ENCODE results near the gene CAPRIN1. TPM values are rescaled to one million over a fixed set of nuclear protein-coding genes. Genes with fewer than 3 reads are reported as not detected.

Gene CAPRIN1
- total and polyA plus RNA-seq, 5 donors = 54.5 to 123 (median 112) TPM

DNA sequence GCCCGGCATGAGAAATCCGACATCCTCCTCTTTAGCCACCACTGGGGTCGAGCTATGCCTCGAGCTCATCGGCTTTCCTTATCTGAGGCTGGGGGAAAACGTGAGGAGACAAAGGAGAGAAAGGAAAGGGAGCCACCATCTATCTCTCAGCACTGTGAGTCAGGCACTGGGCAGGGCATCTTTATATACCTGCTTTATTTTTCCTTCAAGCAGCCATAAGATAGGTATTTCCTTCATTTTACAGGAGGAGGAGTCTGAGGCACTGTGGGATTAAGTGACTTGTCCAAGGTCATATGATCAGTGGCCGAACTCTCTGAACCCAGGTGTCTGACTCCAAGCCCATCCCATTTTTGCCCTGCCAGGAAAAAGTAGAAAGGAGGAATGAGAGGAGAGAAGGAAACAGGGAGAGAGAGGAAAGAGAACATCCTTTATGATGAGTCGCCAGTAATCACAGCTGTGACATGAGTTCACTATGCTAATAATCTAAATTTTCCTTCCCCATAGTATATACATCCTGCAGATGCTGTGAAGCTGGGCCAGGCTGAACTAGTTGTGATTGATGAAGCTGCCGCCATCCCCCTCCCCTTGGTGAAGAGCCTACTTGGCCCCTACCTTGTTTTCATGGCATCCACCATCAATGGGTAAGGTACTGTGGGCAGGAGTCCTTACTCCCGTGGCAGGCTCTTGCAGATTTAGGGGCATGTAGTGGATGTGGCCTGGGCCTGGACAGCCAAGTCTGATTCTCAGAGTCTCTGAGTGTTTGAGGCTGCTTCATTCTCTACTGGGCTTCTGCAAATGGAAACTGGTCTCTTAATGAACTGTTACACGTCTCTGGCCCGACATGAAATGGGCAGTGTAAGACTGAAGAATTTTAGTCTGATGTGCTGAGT is 75.7 kb downstream of the CAPRIN1 start:
- no peak overlapping the region for H3K27ac ChIP-seq (ENCODE audit: low read length)
- no peak for DNase-seq
- H3K9me3 ChIP-seq (ENCODE audit: control insufficient read depth, low read length) = no peaks in the 10 kb centered on the region
- no peak overlapping the region for H3K4me3 ChIP-seq (ENCODE audit: low read length)
- no peaks in the 10 kb centered on the region for H3K27me3 ChIP-seq (ENCODE audit: control insufficient read depth, insufficient read depth)
- no peaks in the 10 kb centered on the region for H3K4me1 ChIP-seq (ENCODE audit: control insufficient read depth, insufficient read depth, low read length)
- WGBS = 90% methylated on average over 12 of the region's 12 CpGs
- intact Hi-C loops (cut with DNase I) = no loop called here
- ATAC-seq = no peak

DNA sequence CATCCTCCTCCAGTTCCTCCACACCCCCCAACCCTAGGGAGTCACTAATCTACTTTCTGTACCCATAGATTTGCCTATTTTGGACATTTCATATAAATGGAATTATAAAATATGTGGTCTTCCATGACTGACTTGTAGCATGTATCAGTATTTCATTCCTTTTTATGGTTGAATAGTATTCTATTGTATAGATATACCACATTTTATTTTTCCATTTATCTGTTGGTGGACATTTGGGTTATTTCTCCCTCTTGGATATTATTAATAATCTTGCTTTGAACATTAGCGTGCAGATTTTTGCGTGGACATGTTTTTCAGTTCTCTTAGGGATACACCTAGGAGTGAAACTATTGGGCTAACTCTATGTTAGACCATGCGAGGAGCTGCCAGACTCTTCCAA is 77.3 kb downstream of the CAPRIN1 start:
- H3K9me3 ChIP-seq (ENCODE audit: control insufficient read depth, low read length) = no peaks in the 10 kb centered on the region
- DNase-seq (no peak), ATAC-seq (no peak)
- WGBS = 97% methylated on average over 3 of the region's 3 CpGs
- intact Hi-C loops (cut with DNase I) = no loop called here
- H3K27me3 ChIP-seq (ENCODE audit: control insufficient read depth, insufficient read depth) = no peaks in the 10 kb centered on the region
- H3K4me1 ChIP-seq (ENCODE audit: control insufficient read depth, insufficient read depth, low read length) = no peaks in the 10 kb centered on the region
- H3K4me3 ChIP-seq (ENCODE audit: low read length) = no peak overlapping the region
- no peak overlapping the region for H3K27ac ChIP-seq (ENCODE audit: low read length)

DNA sequence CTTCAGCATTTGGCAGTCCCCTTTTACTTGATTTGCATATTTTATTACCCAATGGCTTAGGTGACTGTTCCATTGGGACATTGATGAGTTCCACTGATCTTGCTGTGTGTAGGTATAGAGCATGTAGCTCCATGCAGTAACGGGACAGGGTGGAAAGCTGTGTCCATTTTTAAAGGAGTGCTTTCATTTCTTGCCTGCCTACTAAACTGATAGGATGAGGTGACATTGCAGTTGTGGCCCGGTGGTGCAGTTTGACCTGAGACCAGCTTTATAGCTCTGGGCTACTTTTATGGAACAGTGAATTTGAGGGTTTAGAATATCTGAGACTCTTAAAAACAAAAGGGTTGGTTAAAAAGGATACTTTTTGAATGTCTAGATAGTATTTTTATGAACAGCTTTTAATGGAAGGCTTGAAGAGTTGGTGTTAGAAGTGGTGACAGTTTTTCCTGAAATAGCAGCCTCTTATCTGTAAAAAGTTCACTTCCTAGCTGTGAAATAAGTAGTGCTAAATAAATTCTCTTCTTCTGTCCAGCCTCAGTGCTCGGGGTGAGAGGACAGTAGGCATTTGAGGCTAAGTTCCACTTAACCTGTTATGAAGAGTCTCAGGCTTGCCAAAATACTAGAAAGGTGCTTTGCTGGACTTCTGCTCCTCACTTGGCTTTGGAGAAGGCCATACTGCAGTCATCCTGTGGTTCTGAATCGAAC is 80.9 kb downstream of the CAPRIN1 start:
- DNase-seq (no peak), ATAC-seq (peak; percentile 57 to 69)
- 75% methylated on average over 4 of the region's 4 CpGs for WGBS
- Histone ChIP-seq H3K4me1 (ENCODE audit: control insufficient read depth, insufficient read depth, low read length) (no peaks in the 10 kb centered on the region), H3K27ac (ENCODE audit: low read length) (peak overlapping the region; percentile 20), H3K9me3 (ENCODE audit: control insufficient read depth, low read length) (no peaks in the 10 kb centered on the region), H3K27me3 (ENCODE audit: control insufficient read depth, insufficient read depth) (no peaks in the 10 kb centered on the region), H3K4me3 (ENCODE audit: low read length) (no peak overlapping the region)
- intact Hi-C loops (cut with DNase I) = no loop called here

DNA sequence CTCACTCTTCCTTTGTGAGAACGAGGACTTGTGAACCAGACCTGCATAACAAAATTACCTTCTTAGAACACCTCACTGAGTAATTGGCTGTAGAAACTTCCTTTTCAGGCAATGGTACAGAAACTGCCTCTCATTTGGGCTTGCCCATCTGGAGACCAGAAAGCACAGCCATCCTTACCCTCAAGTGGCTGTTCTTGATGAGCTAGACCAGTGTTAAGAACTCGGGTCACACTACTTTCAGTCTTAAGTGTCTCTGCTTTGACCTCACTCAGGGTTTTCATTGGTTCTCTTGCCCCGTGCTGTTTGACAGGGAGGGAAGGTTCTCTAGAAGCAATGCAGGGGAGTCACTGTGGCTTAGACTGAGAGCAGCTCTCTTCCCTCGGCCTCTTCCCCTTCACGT is 83.2 kb downstream of the CAPRIN1 start:
- Histone ChIP-seq H3K27me3 (ENCODE audit: control insufficient read depth, insufficient read depth) (no peaks in the 10 kb centered on the region), H3K9me3 (ENCODE audit: control insufficient read depth, low read length) (no peaks in the 10 kb centered on the region), H3K4me3 (ENCODE audit: low read length) (no peak overlapping the region), H3K27ac (ENCODE audit: low read length) (no peak overlapping the region), H3K4me1 (ENCODE audit: control insufficient read depth, insufficient read depth, low read length) (no peaks in the 10 kb centered on the region)
- WGBS = 91% methylated on average over 5 of the region's 5 CpGs
- intact Hi-C loops (cut with DNase I) = no loop called here
- DNase-seq (no peak), ATAC-seq (no peak)

DNA sequence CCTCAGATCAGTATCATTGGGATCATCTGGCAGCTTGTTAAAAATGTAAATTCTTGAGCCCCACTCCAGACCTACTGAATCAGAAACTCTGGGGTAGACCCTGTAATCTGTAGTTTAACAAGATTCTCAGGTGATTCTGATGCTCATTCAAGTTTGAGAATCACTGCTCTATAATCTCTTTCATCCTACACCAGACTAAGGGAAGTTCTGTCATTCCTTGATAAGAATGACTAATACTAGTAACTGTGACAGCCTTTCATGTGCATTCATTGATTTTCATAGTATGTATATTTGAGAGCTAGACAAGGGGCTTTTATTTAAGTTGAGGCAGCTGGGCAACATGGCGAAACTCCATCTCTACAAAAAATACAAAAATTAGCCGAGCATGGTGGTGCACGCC is 83.9 kb downstream of the CAPRIN1 start:
- no peak for ATAC-seq
- Histone ChIP-seq H3K9me3 (ENCODE audit: control insufficient read depth, low read length) (no peaks in the 10 kb centered on the region), H3K4me1 (ENCODE audit: control insufficient read depth, insufficient read depth, low read length) (no peaks in the 10 kb centered on the region), H3K27ac (ENCODE audit: low read length) (no peak overlapping the region), H3K27me3 (ENCODE audit: control insufficient read depth, insufficient read depth) (no peaks in the 10 kb centered on the region), H3K4me3 (ENCODE audit: low read length) (no peak overlapping the region)
- 97% methylated on average over 3 of the region's 3 CpGs for WGBS
- intact Hi-C loops (cut with DNase I) = no loop called here
- DNase-seq = no peak

DNA sequence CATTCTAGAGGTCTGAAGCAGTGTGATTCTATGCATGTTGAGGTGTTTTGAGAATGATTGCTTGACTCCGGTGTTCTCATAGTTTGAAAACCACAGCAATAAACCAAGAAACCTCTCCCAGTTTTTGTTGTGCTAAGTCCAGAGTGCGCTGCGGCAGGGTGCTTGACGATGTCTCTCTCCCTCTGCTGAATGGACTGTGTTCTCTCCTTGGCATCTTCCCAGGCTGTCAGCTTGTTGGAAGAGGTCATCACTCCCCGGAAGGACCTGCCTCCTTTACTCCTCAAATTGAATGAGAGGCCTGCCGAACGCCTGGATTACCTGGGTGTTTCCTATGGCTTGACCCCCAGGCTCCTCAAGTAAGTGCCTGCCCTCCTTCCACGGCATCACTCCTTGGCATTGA is 84.9 kb downstream of the CAPRIN1 start:
- Histone ChIP-seq H3K9me3 (ENCODE audit: control insufficient read depth, low read length) (no peaks in the 10 kb centered on the region), H3K27ac (ENCODE audit: low read length) (no peak overlapping the region), H3K4me3 (ENCODE audit: low read length) (no peak overlapping the region), H3K27me3 (ENCODE audit: control insufficient read depth, insufficient read depth) (no peaks in the 10 kb centered on the region), H3K4me1 (ENCODE audit: control insufficient read depth, insufficient read depth, low read length) (no peaks in the 10 kb centered on the region)
- ATAC-seq = no peak
- 91% methylated on average over 8 of the region's 8 CpGs for WGBS
- intact Hi-C loops (cut with DNase I) = no loop called here
- DNase-seq = no peak

DNA sequence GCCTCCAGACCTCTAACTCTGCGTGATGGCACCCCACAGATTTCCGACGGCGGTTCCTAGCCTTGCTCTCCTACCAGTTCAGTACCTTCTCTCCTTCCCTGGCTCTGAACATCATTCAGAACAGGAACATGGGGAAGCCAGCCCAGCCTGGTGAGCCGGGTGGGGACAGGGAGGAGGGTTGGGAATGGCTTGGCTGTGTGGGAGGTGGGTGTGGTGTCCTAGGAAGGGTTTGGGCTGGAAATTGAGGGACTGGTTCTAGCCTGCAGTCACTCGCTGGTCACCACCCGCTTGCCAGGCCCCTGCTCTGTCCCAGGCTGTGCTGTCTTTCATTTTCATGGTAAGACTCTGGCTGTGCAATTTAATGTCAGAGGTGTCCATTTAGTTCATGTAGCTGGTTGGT is 87.8 kb downstream of the CAPRIN1 start:
- H3K27ac ChIP-seq (ENCODE audit: low read length) = no peak overlapping the region
- ATAC-seq (peak in 1 of 2 donors; percentile 17), DNase-seq (peak in 1 of 3 donors; percentile 19)
- 89% methylated on average over 7 of the region's 7 CpGs for WGBS
- H3K27me3 ChIP-seq (ENCODE audit: control insufficient read depth, insufficient read depth) = no peaks in the 10 kb centered on the region
- H3K9me3 ChIP-seq (ENCODE audit: control insufficient read depth, low read length) = no peaks in the 10 kb centered on the region
- H3K4me3 ChIP-seq (ENCODE audit: low read length) = no peak overlapping the region
- no peaks in the 10 kb centered on the region for H3K4me1 ChIP-seq (ENCODE audit: control insufficient read depth, insufficient read depth, low read length)
- intact Hi-C loops (cut with DNase I) = no loop called here

DNA sequence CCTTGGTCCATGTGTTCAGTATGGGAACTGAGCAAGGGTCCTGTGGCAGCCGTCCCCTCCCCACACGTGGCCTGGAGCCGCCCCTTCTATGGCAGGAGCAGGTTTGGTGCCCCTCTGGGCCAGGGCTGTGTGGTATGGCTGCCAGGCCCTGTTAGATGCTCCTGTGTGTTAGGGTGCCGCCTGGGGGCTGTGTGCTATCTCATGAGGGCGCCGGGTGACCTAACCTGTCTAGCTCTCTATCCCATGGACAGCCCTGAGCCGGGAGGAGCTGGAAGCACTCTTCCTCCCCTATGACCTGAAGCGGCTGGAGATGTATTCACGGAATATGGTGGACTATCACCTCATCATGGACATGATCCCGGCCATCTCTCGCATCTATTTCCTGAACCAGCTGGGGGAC is 88.6 kb downstream of the CAPRIN1 start:
- WGBS = 96% methylated on average over 11 of the region's 11 CpGs
- Histone ChIP-seq H3K4me3 (ENCODE audit: low read length) (no peak overlapping the region), H3K27me3 (ENCODE audit: control insufficient read depth, insufficient read depth) (no peaks in the 10 kb centered on the region), H3K27ac (ENCODE audit: low read length) (no peak overlapping the region), H3K4me1 (ENCODE audit: control insufficient read depth, insufficient read depth, low read length) (no peaks in the 10 kb centered on the region), H3K9me3 (ENCODE audit: control insufficient read depth, low read length) (no peaks in the 10 kb centered on the region)
- ATAC-seq (no peak), DNase-seq (peak in 1 of 3 donors; percentile 14)
- intact Hi-C loops (cut with DNase I) = no loop called here

DNA sequence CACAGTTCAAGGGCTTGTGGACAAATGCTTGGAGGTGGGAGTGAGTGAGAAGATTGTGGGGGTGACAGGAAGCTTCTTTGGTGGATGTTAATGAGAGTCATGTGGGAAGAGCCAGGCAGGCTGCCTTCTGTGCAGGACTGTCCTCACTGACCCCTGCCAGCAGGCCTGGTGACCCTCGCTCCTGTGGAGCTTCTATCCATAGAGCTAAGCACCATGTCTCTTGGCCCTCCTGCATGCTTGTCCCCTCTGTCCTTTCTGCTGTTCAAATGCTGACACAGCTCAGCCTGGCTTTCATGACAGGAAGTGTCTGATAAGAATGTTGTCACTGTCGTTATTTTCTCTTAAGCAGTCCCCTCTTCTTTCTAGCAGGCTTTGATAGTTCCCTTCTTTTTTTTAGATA is 91.5 kb downstream of the CAPRIN1 start:
- no peaks in the 10 kb centered on the region for H3K27me3 ChIP-seq (ENCODE audit: control insufficient read depth, insufficient read depth)
- intact Hi-C loops (cut with DNase I) = no loop called here
- H3K9me3 ChIP-seq (ENCODE audit: control insufficient read depth, low read length) = no peaks in the 10 kb centered on the region
- no peak overlapping the region for H3K27ac ChIP-seq (ENCODE audit: low read length)
- H3K4me1 ChIP-seq (ENCODE audit: control insufficient read depth, insufficient read depth, low read length) = no peaks in the 10 kb centered on the region
- 51% methylated on average over 2 of the region's 2 CpGs for WGBS
- DNase-seq (peak in 1 of 3 donors; percentile 21), ATAC-seq (no peak)
- H3K4me3 ChIP-seq (ENCODE audit: low read length) = no peak overlapping the region

DNA sequence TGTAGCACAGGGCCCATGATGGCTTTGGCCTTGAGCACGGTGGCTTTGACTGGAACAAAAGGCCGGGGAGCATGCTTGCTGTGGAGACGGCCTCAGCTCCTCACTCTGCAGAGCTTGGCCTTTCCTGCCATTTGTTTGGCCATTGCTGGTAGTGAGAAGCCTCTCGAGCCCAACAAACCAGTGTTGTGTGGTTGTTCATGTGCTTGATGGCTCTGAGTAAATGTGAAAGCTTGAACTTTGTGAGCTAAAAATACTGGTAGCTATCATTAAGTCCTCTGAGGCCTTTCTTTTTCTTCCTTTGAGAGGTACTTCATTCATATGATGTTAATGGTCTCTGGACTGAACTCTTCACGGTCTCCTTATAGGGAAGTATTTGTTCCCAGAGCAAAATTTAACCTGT is 93.5 kb downstream of the CAPRIN1 start:
- intact Hi-C loops (cut with DNase I) = no loop called here
- no peaks in the 10 kb centered on the region for H3K27me3 ChIP-seq (ENCODE audit: control insufficient read depth, insufficient read depth)
- H3K4me3 ChIP-seq (ENCODE audit: low read length) = no peak overlapping the region
- peak in 1 of 3 donors; percentile 8 for DNase-seq
- H3K4me1 ChIP-seq (ENCODE audit: control insufficient read depth, insufficient read depth, low read length) = no peaks in the 10 kb centered on the region
- no peaks in the 10 kb centered on the region for H3K9me3 ChIP-seq (ENCODE audit: control insufficient read depth, low read length)
- no peak overlapping the region for H3K27ac ChIP-seq (ENCODE audit: low read length)
- ATAC-seq = no peak
- 91% methylated on average over 5 of the region's 5 CpGs for WGBS

DNA sequence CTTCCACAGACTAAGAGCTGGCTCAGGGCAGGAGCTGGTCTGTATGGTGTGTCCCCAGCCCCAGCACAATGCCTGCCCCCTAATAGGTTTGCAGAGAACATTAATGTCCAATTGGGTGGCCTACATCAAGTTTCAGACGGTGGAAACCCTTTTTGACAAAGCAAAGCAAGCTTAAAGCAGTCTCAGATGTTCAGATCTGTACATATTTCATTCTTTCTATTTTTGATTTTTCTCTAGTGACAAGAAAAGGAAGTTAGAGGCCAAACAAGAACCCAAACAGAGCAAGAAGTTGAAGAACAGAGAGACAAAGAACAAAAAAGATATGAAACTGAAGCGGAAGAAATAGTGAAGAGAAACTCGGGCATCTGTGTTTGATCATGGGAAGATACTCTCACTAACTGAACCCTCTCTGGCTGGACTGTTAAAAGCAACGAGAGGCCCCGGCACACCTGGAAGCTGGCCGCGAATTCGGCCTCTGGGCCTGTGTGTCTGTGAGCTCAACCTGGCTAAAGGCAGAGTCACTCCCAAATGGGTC is 94.4 kb downstream of the CAPRIN1 start:
- intact Hi-C loops (cut with DNase I) = no loop called here
- WGBS = 87% methylated on average over 8 of the region's 8 CpGs
- ATAC-seq = no peak

More for the DNA sequence above, 94.4 kb downstream of the CAPRIN1 start:
- Histone ChIP-seq H3K4me1 (ENCODE audit: control insufficient read depth, insufficient read depth, low read length) (no peaks in the 10 kb centered on the region), H3K9me3 (ENCODE audit: control insufficient read depth, low read length) (no peaks in the 10 kb centered on the region), H3K27ac (ENCODE audit: low read length) (no peak overlapping the region), H3K27me3 (ENCODE audit: control insufficient read depth, insufficient read depth) (no peaks in the 10 kb centered on the region), H3K4me3 (ENCODE audit: low read length) (no peak overlapping the region)
- DNase-seq = peak in 1 of 3 donors; percentile 7

Measured in right cardiac atrium (tissue), 5 donors.